AG08396 (cell line): Measurements from ENCODE around the gene LITAF.
"Not testable (repeated sequence)": the region's sequence is repeated elsewhere in the genome, so short reads cannot be mapped to it uniquely, and the experiment has no call there.

Experiments used
- DNase-seq: peaks from one replicate; pipeline ENCODE4 v3.0.0; 2012; ENCODE audit warnings: low spot score, mixed read lengths

The LITAF gene

DNA sequence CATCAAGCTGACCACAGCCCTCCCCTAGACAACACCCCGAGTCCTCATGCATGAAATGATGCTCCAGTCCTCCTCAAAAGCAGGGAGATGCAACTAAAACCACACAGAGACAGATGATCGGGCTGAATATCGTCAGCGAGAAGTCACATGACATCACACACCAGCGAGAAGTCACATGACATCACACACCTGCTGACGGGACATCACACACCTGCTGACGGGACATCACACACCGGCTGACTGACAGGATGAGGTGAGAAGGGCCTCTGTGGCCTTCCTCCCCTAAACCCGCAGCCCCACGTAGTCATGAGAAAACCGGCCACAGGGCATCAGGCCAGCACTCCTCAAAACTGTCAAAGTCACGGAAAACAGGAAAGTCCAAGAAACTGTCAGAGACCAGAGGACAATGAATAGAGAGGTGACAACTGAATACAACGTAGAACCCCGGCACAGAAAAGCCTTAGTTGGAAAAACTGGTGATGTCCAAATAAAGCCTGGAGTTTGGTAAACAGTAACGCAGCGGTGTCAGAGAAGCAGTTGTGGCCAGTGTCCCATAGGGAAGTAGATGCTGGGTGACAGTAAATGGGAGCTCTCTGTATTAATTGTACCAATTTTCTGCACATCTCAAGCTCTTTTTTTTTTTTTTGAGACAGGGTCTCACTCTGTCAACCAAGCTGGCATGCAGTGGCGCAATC lies 14.3 kb downstream of the LITAF start:
- DNase-seq = no peak

DNA sequence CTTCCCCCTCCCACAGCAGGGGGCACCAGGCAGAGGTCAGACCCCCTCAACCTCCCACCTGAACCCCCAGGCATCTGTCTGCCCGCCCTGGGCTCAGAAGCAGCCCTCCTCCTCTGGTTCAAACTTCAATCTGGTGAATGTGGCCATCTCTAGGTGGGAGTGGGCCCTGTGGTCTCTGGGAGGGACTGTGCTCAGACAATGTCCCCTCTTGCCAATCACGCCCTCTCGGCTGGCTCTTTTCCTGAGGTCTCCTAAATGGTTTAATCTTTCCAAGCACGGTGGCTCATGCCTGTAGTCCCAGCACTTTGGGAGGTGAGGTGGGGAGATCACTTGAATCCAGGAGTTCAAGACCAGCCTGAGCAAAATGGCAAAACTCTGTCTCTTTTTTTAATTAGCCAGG lies 15.2 kb downstream of the LITAF start:
- DNase-seq = no peak

DNA sequence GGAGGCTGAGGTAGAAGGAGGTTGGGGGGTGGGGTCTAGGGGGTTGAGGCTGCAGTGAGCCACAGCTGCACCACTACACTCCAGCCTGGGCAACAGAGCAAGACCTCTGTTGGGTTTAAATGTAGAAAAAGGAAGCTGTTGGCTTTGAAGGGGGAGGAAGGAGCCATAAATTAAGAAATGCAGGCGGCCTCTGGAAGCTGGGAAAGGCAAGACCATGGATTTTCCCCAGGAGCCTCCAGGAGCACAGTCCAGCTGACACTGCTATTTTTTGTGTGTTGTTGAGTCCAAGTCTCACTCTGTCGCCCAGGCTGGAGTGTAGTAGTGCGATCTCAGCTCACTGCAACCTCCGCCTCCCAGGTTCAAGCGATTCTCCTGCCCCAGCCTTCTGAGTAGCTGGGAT lies 15.9 kb downstream of the LITAF start:
- no peak for DNase-seq

DNA sequence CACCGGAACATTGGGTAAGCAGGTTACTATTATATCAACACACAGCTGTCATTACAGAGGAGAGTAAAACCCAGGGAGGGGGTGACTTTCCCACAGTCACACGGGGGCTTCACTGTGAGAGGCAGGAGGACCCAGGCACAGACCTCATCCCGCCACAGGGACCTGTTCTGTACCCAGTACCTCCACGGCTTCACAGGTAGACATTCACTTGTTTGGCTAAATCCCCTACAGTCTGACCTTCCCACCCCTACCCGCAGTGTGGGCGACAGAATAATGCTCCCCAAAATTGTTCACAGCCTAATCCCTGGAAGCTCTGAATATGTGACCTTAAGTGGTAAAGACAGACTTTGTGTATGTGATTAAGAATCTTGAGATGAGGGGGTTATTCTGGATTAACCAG lies 16.5 kb downstream of the LITAF start:
- no peak for DNase-seq

DNA sequence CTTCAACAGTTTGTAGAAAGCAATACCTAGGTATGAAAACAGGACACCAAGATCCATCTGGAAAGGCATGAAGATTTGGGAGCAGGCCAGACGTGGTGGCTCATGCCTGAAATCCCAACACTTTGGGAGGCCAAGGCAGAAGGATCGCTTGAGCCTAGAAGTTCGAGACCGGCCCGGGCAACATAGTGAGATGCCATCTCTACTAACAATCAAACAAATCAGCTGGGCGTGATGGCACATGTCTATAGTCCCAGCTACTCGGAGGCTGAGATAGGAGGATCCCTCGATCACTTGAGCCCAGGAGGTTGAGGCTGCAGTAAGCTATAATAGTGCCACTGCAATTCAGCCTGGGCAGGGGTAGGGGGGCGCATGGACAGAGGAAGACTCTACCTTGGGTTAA lies 20.3 kb downstream of the LITAF start:
- DNase-seq = no peak

DNA sequence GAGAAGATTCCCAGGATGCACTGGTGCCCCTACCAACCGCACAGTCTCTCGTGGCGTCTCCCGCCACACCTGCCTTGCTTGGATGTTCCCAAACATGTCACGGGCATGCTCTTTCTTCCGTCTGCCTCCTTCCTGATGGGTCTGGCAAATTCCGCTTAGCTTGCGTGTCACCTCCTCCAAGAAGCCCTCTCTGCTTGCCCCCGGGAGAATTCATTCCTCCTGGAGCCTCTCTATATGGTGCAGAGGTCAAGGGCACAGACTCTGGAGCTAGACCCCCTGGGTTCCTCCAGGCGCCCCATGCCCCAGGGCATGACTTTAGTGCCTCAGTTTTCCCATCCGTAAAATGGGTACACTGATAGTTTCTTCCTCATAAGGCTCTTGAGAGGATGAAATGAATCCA lies 21.1 kb downstream of the LITAF start:
- DNase-seq = no peak

DNA sequence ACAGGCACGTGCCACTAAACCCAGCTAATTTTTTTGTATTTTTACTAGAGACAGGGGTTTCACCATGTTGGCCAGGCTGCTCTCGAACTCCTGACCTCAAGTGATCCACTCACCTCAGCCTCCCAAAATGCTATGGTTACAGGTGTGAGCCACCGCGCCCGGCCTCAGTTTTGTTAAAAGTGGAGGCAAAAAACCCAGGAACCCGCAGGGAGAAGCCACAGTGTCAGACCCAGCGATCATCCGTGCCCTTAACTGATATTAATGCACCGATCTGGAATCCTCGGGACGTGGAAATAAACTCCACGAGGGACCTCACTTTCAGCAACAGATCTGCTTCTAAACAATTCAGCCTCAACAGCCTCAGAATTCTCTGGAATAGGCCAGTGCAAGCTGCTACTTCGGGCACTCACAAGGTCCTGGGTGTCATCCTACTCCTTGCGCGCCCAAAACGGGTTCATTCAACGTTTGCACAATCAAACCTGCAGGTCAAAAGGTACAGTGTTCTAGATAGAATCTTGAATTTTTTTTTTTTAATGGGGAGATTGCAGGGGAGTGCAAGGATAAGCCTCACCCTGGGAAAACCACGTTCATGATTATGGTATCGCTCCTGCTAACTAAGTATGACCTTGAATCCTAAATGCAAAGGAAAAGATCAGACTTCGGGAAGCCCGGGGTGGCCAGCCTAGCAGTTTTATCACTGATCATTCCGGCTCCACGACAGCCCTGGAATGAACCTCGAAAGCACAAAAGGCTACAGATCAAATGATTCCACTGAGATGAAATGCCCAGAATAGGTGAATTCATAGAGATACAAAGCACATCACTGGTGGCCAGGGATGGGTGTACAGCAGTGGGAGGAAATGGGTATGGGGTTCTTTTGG lies 22.4 kb downstream of the LITAF start:
- no peak for DNase-seq

DNA sequence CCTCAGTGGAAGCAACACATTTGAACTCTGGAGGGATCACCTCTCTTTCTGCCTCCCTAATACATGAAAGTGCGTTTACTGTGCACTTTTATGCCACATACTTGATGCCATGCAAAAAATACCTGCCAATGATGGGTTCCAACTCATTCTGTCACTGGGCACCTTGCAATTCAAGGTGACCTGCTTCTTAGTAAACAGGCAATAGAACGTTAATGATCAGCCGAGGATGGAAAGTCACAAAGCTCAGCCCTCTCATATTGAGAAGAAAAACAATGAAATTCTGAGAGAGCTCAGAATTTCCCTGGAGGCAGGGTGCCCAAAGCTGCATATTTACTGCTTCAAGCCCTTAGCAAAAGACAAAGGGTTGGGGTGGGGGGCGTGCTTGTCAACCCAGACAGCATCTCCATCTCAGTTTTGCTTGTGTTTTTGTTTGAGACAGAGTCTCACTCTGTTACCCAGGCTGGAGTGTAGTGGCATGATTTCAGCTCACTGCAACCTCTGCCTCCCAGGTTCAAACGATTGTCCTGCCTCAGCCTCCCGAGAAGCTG lies 23.2 kb downstream of the LITAF start:
- no peak for DNase-seq

DNA sequence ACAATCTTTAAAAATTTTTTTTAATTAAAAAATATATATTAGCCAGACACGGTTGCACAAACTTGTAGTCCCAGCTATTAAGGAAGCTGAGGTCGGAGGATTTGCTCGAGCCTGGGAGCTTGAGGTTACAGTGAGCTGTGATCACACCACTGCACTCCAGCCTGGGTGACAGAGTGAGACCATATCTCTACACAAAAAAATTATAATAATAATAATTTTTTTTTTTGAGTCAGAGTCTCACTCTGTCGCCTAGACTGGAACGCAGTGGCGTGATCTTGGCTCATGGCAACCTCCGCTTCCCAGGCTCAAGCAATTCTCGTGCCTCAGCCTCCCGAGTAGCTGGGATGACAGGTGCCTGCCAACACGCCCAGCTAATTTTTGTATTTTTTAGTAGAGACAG lies 23.8 kb downstream of the LITAF start:
- no peak for DNase-seq

DNA sequence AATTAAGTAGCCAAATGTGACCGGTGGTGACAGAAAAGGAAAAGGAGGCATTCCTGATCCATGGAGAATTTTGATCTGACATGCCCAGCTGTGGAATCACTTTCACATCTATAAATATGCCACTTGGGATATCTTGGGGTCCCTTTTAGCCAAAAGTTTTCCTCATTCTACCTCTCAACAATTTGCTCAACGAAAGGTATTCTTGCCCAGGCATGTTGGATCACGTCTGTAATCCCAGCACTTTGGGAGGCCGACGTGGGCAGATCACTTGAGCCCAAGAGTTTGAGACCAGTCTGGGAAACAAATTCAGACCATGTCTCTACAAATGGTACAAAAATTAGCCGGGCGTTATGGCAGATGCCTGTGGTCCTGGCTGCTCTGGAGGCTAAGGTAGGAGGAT lies 24.3 kb downstream of the LITAF start:
- no peak for DNase-seq

DNA sequence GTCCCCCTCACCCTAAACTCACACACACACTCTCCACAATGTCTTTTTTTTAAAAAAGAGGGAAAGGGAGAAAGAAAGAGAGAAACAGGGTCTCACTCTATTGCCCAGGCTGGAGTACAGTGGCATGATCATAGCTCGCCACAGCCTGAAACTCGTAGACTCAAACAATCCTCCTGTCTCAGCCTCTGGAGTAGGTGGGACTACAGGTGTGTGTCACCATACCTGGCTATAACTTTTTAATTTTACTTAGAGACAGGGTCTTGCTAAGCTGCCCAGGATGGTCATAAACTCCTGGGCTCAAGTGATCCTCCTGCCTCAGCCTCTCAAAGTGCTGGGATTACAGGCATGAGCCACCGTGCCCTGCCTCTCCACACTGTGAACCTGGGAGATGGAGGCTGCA lies 24.9 kb downstream of the LITAF start:
- no peak for DNase-seq

DNA sequence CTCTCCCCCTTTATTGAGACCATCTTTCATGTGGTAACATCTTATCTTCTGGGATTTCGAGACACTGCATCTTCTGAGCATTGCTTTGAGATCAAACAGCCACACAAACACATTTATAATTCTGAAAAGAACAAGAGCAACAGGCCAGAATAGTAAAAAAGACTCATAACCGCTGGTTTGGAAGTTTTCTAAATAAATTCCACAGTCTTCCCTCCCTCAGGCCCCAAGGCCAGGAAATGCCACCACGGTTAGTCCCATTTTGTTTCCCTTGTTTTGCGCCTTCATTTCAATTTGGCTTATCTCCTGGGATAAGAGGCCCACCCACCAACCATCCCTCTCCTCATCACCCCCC lies 25.3 kb downstream of the LITAF start:
- DNase-seq = no peak

DNA sequence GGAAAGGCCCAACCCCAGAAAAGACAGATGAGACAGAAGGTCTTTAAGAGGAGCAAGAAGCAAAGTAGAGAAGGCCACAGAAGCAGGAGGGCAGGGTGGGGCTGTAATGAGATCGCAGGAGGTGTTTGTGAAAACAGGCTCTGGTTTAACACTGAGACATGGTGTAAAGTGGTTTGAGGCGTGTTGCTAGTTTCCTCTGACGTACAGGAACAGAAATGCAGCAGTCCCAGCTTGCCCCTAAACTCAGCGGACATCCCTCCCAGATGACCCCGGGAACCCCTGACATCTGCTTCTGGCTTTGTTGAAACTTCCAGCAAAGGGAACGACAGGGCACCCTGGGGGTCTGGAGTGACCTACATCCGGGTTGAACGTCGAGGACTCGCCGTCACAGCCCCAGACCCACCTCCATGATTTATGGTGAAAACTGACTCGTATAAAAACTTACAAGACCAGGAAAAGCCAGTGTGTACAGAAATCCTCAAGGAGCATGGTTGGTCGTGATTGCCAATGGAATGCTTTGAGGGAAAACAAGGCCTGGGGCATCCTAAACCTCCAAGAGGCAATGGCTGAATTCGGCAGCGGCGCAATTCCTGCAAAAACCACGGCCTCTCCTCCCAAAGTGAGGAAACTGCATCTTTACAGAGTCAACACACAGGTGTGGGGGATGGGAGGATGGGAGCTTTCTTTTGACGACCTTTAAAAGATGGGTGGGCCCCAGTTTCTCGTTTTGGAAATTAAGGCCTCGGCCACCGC lies 25.8 kb downstream of the LITAF start:
- no peak for DNase-seq

DNA sequence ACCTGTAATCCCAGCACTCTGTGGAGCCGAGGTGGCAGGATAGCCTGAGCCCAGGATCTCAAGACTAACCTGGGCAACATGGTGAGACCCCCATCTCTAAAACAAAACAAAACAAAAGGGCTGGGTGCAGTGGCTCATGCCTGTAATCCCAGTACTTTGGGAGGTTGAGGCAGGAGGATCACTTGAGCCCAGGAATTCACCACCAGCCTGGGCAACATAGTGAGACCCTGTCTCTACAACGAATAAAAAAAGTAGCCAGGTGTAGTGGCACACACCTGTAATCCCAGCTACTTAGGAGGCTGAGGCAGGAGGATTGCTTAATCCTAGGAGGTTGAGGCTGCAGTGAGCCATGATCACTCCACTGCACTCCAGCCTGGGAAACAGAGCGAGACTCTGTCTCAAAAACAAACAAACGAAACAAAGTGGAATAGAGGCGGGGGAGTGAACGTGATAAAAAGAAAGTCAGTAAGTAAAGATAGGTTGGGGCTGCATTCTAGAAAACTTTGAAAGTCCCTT lies 28.4 kb downstream of the LITAF start:
- not testable (repeated sequence) for DNase-seq

DNA sequence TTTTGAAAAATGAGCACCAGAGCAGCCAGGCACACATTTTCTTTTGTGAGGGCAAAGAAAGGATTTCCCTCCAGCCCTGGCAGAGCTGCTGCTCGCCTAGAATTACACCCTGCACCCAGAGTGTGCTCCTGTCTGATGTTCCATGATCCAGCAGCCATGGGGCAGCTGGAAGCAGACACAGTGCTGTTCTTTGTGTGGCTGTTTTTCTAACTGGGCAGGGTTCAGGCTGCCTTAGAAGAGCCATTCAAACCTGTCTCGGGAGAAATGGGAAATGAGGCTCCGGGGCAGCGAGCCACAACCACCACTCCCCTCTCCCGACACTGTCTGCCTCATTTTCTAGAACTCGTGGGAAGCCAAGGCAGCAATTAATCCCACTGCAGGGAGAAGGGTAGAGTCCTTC lies 28.9 kb downstream of the LITAF start:
- no peak for DNase-seq

DNA sequence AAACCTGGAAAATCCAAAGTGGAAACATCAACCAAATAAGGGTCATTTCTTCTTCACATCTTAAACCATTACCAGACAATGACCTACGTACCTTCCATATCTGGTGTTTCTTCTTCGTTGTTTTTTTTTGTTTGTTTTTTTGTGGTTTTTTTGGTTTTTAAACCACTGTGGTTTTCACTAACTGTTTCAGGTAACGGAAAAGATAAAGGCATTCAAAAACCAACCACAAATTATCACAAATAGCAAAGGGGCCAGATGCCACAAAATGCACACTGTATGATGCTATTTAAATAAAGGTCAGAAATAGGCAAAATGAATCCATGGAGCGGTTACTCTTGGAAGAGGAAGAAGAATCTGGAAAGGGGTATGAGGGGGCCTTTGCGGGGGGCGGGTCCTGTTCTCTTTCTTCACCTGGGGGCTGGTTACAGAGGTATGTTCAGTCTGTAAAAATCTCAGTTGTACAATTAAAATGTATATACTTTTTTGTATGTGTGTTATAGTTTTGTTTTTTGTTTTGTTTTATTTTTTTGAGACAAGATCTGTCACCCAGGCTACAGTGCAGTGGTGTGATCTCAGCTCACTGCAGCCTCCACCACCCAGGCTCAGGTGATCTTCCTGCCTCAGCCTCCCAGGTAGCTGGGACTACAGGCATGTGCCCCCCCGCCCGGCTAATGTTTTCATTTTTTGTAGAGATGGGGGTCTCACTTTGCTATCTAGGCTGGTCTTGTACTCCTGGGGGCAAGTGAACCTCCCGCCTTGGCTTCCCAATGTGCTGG lies 29.6 kb downstream of the LITAF start:
- no peak for DNase-seq

DNA sequence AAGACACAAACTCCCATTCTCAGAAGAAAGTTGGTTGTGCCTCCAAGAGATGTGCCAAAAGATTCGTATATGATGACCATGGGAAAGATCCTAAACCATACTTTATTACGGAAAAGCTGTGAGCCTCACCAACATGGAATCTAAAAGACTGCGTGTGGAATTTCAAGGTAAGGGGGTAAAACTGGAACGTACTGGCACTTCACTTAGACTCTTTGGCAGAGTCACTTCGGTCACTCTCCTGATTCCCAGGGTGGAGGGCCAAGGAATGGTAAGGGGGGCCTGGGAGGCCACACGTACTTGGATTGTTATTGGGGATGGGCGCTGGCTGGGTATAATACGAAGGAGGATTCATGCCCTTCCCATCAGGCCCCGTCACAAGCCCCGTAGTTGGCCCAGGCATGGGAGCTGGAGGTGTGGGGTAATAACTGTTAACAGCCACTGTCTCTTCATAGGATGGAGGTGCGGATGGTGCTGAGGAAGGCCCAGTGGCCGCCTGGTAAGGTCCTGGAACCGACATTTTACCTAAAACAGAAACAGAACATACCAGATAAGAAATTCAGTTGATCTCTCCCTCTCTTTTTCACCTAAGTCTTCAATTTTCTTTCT lies 30.4 kb downstream of the LITAF start:
- no peak for DNase-seq

DNA sequence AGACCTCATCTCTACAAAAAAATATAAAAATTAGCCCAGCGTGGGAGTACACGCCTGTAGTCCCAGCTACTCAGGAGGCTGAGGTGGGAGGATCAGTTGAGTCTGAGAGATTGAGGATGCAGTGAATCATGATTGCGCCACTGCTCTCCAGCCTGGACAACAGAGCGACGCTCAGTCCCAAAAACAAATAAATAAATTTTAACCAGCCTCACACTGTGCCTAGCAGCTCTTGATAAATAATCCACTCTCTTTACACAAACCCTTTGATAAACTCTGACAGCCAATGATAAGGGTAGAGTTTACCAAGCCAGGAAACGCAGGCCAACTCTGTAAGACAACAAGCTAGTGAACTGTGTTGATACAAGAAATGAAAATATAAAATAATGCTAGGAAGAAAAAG lies 32.7 kb downstream of the LITAF start:
- no peak for DNase-seq

DNA sequence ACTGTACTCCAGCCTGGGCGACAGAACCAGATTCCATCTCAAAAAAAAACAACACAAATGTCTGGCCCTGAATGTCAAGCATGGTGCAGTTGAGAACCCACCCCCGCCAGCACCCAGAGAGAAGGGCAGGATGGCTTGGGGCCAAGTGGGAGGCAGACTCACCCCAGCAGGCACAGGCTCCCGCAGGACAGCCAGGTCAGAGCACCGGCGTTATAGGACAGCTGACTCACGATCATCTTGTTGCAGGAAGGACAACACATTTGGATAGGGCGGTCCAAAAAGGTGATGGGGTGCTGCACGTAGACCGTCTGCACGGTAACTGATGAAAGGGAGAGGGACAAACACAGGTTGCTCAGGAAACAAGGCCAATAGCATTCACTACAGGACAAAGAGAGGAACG lies 33.3 kb downstream of the LITAF start:
- DNase-seq = no peak

DNA sequence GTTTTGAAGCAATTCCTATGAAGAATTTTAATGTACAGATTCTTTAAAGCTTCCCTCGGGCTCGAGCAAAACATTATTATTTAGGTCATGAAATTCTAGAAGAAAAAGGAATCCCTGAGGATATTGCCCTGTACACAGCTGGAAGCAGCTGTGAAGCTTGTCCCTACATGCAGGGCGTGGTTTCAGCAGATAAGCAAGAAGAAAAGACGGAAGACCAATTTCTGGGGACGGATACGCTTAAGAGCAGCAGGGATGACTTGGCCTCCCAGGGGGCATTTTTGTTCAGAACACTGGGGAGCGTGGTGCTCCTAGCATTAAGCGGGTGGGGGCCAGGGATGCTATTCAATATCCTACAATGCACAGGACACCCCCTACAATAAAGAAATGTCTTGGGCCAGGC lies 34.3 kb downstream of the LITAF start:
- DNase-seq = no peak

DNA sequence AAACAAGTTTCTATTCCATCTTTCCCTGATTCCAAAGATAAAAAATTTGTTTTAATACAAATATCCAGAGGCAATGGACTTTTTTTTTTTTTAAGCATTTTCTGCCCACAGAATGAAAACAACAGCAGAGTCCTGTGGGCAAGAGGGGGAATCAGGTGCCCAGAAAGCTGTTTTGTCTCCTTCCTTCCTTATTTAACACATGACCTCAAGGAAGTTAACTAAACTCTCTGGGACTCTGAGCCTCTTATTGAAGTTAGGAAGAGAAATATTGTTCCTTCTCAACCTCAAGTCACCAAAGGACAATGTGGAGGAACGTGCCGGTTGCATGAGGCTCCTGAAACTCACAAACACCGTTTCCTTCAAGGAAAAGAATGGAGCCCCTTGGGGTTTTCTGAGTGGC lies 34.9 kb downstream of the LITAF start:
- no peak for DNase-seq
